Activated CD8-positive, alpha-beta memory T cell treated with anti-CD3 and anti-CD28 coated beads, Interleukin-2, amount 50 U/mL, for 1 hour (primary cell): ENCODE measurements around the gene EXOC3.

ENCODE experiments used
- DNase-seq: peaks from one replicate; pipeline ENCODE4 v3.0.0-alpha.2; 2020; ENCODE audit errors: extremely low read depth

EXOC3 gene

GRCh38 chr5:426392-426976 lies 16.5 kb upstream of the EXOC3 start:
- DNase-seq, result no peak

- no peak for DNase-seq
Observed at GRCh38 chr5:427415-428087, 15.4 kb upstream of the EXOC3 start.

- DNase-seq, result no peak
Observed at GRCh38 chr5:428219-428618, 14.8 kb upstream of the EXOC3 start.

GRCh38 chr5:428754-429452 lies 14.1 kb upstream of the EXOC3 start:
- DNase-seq, result no peak

GRCh38 chr5:429453-430188 lies 13.4 kb upstream of the EXOC3 start:
- DNase-seq, result no peak

- no peak for DNase-seq
Observed at GRCh38 chr5:430214-430925, 12.6 kb upstream of the EXOC3 start.

- no peak for DNase-seq
Observed at GRCh38 chr5:431001-431710, 11.8 kb upstream of the EXOC3 start.

GRCh38 chr5:431711-432050 lies 11.3 kb upstream of the EXOC3 start:
- no peak for DNase-seq

- no peak for DNase-seq
Observed at GRCh38 chr5:432201-432927, 10.6 kb upstream of the EXOC3 start.

GRCh38 chr5:432928-433791 lies 9.8 kb upstream of the EXOC3 start:
- no peak for DNase-seq

GRCh38 chr5:433836-434235 lies 9.1 kb upstream of the EXOC3 start:
- no peak for DNase-seq

GRCh38 chr5:434443-435146 lies 8.4 kb upstream of the EXOC3 start:
- no peak for DNase-seq

- DNase-seq, result no peak
Observed at GRCh38 chr5:435156-435790, 7.7 kb upstream of the EXOC3 start.

- no peak for DNase-seq
Observed at GRCh38 chr5:435961-436640, 6.9 kb upstream of the EXOC3 start.

GRCh38 chr5:436641-436975 lies 6.4 kb upstream of the EXOC3 start:
- no peak for DNase-seq

- no peak for DNase-seq
Observed at GRCh38 chr5:437281-437771, 5.7 kb upstream of the EXOC3 start.

GRCh38 chr5:438481-438981 lies 4.4 kb upstream of the EXOC3 start:
- DNase-seq, result no peak

- no peak for DNase-seq
Observed at GRCh38 chr5:439181-439580, 3.8 kb upstream of the EXOC3 start.
